Central memory CD8-positive, alpha-beta T cell (primary cell): ENCODE results near the gene MED29.

Experiments used
- ATAC-seq: fragments of 150-1000 bp; cut with Tn5 transposase; replicated peaks from 2 replicates; pipeline ENCODE4 v1.10.0; 2022; ENCODE audit warnings: mild to moderate bottlenecking, moderate FRiP score, moderate number of reproducible peaks; ENCODE audit not compliant: poor library complexity, severe bottlenecking; ENCODE audit errors: extremely low read depth
- DNase-seq, 2 donors: peaks; one replicate each; pipeline ENCODE4 v3.0.0; 2021; ENCODE audit warnings: low spot score in 2 of 2
- H3K27ac Mint-ChIP-seq: one replicate; pipeline ENCODE4 v1.8.0; 2022; ENCODE audit warnings: low read depth, mild to moderate bottlenecking, moderate library complexity, mixed read lengths
- H3K27me3 Mint-ChIP-seq: one replicate; pipeline ENCODE4 v1.8.0; 2022; ENCODE audit warnings: mixed read lengths
- H3K36me3 Mint-ChIP-seq: one replicate; pipeline ENCODE4 v1.8.0; 2022; ENCODE audit warnings: mild to moderate bottlenecking, moderate library complexity, mixed read lengths; ENCODE audit not compliant: insufficient read depth
- H3K4me1 Mint-ChIP-seq: one replicate; pipeline ENCODE4 v1.8.0; 2022; ENCODE audit warnings: mixed read lengths
- H3K4me3 Mint-ChIP-seq: one replicate; pipeline ENCODE4 v1.8.0; 2022; ENCODE audit warnings: mild to moderate bottlenecking, moderate library complexity, mixed read lengths
- H3K9me3 Mint-ChIP-seq: one replicate; pipeline ENCODE4 v1.8.0; 2022; ENCODE audit warnings: mixed read lengths

The MED29 gene

GRCh38 chr19:39425744-39426143, 34.6 kb downstream of the MED29 start:
- no peak overlapping the region for H3K4me3 Mint-ChIP-seq
- DNase-seq (no peak), ATAC-seq (no peak)
- no peaks in the 10 kb centered on the region for H3K27me3 Mint-ChIP-seq
- H3K9me3 Mint-ChIP-seq = no peaks in the 10 kb centered on the region
- peaks cover 10% of the 10 kb centered on the region for H3K4me1 Mint-ChIP-seq
- H3K27ac Mint-ChIP-seq = peak overlapping the region; percentile 0
- peaks cover 19% of the 10 kb centered on the region for H3K36me3 Mint-ChIP-seq

- ATAC-seq (no peak), DNase-seq (no peak)
- peaks cover 20% of the 10 kb centered on the region for H3K36me3 Mint-ChIP-seq
- H3K4me1 Mint-ChIP-seq = peaks cover 14% of the 10 kb centered on the region
- H3K4me3 Mint-ChIP-seq = no peak overlapping the region
- H3K9me3 Mint-ChIP-seq = no peaks in the 10 kb centered on the region
- peak overlapping the region; percentile 0 for H3K27ac Mint-ChIP-seq
- no peaks in the 10 kb centered on the region for H3K27me3 Mint-ChIP-seq
Measured at GRCh38 chr19:39426170-39426569, 35.0 kb downstream of the MED29 start.

- Mint-ChIP-seq H3K27ac (no peak overlapping the region), H3K4me3 (no peak overlapping the region), H3K27me3 (no peaks in the 10 kb centered on the region), H3K9me3 (no peaks in the 10 kb centered on the region), H3K36me3 (peaks cover 25% of the 10 kb centered on the region), H3K4me1 (peaks cover 14% of the 10 kb centered on the region)
- DNase-seq (no peak), ATAC-seq (no peak)
Measured at GRCh38 chr19:39427707-39428106, 36.5 kb downstream of the MED29 start.

- no peaks in the 10 kb centered on the region for H3K9me3 Mint-ChIP-seq
- H3K36me3 Mint-ChIP-seq = peaks cover 29% of the 10 kb centered on the region
- DNase-seq (no peak), ATAC-seq (no peak)
- H3K4me1 Mint-ChIP-seq = peaks cover 20% of the 10 kb centered on the region
- H3K27ac Mint-ChIP-seq = no peak overlapping the region
- H3K27me3 Mint-ChIP-seq = no peaks in the 10 kb centered on the region
- no peak overlapping the region for H3K4me3 Mint-ChIP-seq
Measured at GRCh38 chr19:39428283-39429112, 37.3 kb downstream of the MED29 start.

- Mint-ChIP-seq H3K4me3 (no peak overlapping the region), H3K27ac (peak overlapping the region; percentile 84), H3K4me1 (peaks cover 37% of the 10 kb centered on the region), H3K27me3 (no peaks in the 10 kb centered on the region), H3K36me3 (peaks cover 41% of the 10 kb centered on the region), H3K9me3 (no peaks in the 10 kb centered on the region)
- peak; percentile 67 for ATAC-seq
- DNase-seq = peak; percentile 19 to 58
Measured at GRCh38 chr19:39430675-39431593, 39.8 kb downstream of the MED29 start.

GRCh38 chr19:39432677-39433025, 41.5 kb downstream of the MED29 start:
- Mint-ChIP-seq H3K27me3 (no peaks in the 10 kb centered on the region), H3K27ac (no peak overlapping the region), H3K4me1 (peaks cover 47% of the 10 kb centered on the region), H3K9me3 (no peaks in the 10 kb centered on the region), H3K36me3 (peaks cover 49% of the 10 kb centered on the region), H3K4me3 (peak overlapping the region; percentile 25)
- no peak for DNase-seq
- ATAC-seq = no peak

- Mint-ChIP-seq H3K4me1 (peaks cover 47% of the 10 kb centered on the region), H3K27ac (peak overlapping the region; percentile 25), H3K36me3 (peaks cover 49% of the 10 kb centered on the region), H3K27me3 (no peaks in the 10 kb centered on the region), H3K9me3 (no peaks in the 10 kb centered on the region), H3K4me3 (peak overlapping the region; percentile 96)
- DNase-seq (no peak), ATAC-seq (no peak)
Measured at GRCh38 chr19:39433480-39434079, 42.4 kb downstream of the MED29 start.

- no peaks in the 10 kb centered on the region for H3K9me3 Mint-ChIP-seq
- H3K27me3 Mint-ChIP-seq = no peaks in the 10 kb centered on the region
- H3K4me3 Mint-ChIP-seq = peak overlapping the region; percentile 96
- DNase-seq = no peak
- peak overlapping the region; percentile 98 for H3K27ac Mint-ChIP-seq
- ATAC-seq = no peak
- peaks cover 49% of the 10 kb centered on the region for H3K36me3 Mint-ChIP-seq
- peaks cover 47% of the 10 kb centered on the region for H3K4me1 Mint-ChIP-seq
Measured at GRCh38 chr19:39434123-39435076, 43.2 kb downstream of the MED29 start.

- H3K4me1 Mint-ChIP-seq = peaks cover 42% of the 10 kb centered on the region
- peak; percentile 91 for ATAC-seq
- H3K9me3 Mint-ChIP-seq = no peaks in the 10 kb centered on the region
- peak within 1 kb of the TSS; percentile 98 for H3K27ac Mint-ChIP-seq
- H3K4me3 Mint-ChIP-seq = peak within 1 kb of the TSS; percentile 96
- peaks cover 46% of the 10 kb centered on the region for H3K36me3 Mint-ChIP-seq
- no peaks in the 10 kb centered on the region for H3K27me3 Mint-ChIP-seq
- DNase-seq = peak; percentile 97 to 99
Measured at GRCh38 chr19:39435499-39436349, 44.5 kb downstream of the MED29 start, which contains the start of gene RPS16. RPS16 (minus strand) TSS chr19:39435949; CDS start chr19:39435895, 54 bp downstream.

- Mint-ChIP-seq H3K27me3 (no peaks in the 10 kb centered on the region), H3K27ac (peak overlapping the region; percentile 98), H3K36me3 (peaks cover 43% of the 10 kb centered on the region), H3K4me3 (peak overlapping the region; percentile 96), H3K4me1 (peaks cover 38% of the 10 kb centered on the region), H3K9me3 (no peaks in the 10 kb centered on the region)
- DNase-seq = no peak
- no peak for ATAC-seq
Measured at GRCh38 chr19:39436350-39436716, 45.2 kb downstream of the MED29 start.

- no peaks in the 10 kb centered on the region for H3K27me3 Mint-ChIP-seq
- peaks cover 33% of the 10 kb centered on the region for H3K4me1 Mint-ChIP-seq
- no peaks in the 10 kb centered on the region for H3K9me3 Mint-ChIP-seq
- no peak overlapping the region for H3K27ac Mint-ChIP-seq
- DNase-seq (no peak), ATAC-seq (no peak)
- no peak overlapping the region for H3K4me3 Mint-ChIP-seq
- peaks cover 28% of the 10 kb centered on the region for H3K36me3 Mint-ChIP-seq
Measured at GRCh38 chr19:39438270-39438934, 47.2 kb downstream of the MED29 start.
